ENCODE data around the gene LRRC14B.

DNA sequence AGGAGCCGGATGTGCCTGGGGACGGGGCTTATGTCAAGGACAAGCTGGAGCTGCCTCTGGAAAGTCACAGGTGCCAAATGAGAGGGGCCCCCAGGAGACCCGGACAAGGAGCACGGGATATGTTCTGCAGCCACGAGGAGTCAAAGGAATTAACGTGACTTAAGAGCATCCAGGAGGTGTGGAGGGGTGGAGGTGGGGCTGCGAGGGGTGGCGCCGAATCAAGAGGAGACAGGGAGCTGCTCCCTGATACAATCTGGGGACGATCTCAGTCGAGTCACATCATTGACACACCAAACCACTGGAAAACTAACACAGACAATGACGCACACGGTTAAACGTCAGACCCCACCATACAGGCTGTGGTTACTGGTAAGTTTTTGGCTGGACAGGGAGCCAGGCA lies 16.3 kb downstream of the LRRC14B start:
- TF ChIP-seq POLR2A (IDR thresholded peaks at IDR 0.05) = no peak
- TF ChIP-seq, protein P1, sequence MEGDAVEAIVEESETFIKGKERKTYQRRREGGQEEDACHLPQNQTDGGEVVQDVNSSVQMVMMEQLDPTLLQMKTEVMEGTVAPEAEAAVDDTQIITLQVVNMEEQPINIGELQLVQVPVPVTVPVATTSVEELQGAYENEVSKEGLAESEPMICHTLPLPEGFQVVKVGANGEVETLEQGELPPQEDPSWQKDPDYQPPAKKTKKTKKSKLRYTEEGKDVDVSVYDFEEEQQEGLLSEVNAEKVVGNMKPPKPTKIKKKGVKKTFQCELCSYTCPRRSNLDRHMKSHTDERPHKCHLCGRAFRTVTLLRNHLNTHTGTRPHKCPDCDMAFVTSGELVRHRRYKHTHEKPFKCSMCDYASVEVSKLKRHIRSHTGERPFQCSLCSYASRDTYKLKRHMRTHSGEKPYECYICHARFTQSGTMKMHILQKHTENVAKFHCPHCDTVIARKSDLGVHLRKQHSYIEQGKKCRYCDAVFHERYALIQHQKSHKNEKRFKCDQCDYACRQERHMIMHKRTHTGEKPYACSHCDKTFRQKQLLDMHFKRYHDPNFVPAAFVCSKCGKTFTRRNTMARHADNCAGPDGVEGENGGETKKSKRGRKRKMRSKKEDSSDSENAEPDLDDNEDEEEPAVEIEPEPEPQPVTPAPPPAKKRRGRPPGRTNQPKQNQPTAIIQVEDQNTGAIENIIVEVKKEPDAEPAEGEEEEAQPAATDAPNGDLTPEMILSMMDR (IDR thresholded peaks at IDR 0.05) = no peak

Measured in body of pancreas (tissue), 4 donors.